Uterus (tissue), 4 donors: Measurements from ENCODE around the gene STK32C. TPM values are rescaled to one million over a fixed set of nuclear protein-coding genes. Genes with fewer than 3 reads are reported as not detected.

ENCODE experiments used
- DNase-seq, 2 donors: peaks; one replicate each; pipeline ENCODE4 v3.0.0-alpha.2; 2019 to 2020
- H3K27ac ChIP-seq, 2 donors: fragments of 200-600 bp; sonication (generic); 1 replicate in 1 of 2; 2 replicates in 1 of 2; pipeline ENCODE4 v1.5.1; 2016 to 2018
- H3K27me3 ChIP-seq, 2 donors: fragments of 200-600 bp; sonication (generic); one replicate each; pipeline ENCODE4 v1.5.1; 2018 to 2019; ENCODE audit warnings: control low read depth in 1 of 2
- H3K36me3 ChIP-seq, 2 donors: fragments of 200-600 bp; sonication (generic); one replicate each; pipeline ENCODE4 v1.5.1; 2019; ENCODE audit warnings: control low read depth in 1 of 2
- H3K4me1 ChIP-seq, 2 donors: fragments of 200-600 bp; sonication (generic); one replicate each; pipeline ENCODE4 v1.5.1; 2018 to 2019; ENCODE audit warnings: control low read depth in 1 of 2
- H3K4me3 ChIP-seq, 2 donors: fragments of 200-600 bp; sonication (generic); 1 replicate in 1 of 2; 2 replicates in 1 of 2; pipeline ENCODE4 v1.5.1; 2018 to 2019; ENCODE audit warnings: mild to moderate bottlenecking in 1 of 2
- H3K9me3 ChIP-seq, 2 donors: fragments of 200-600 bp; sonication (generic); one replicate each; pipeline ENCODE4 v1.5.1; 2019; ENCODE audit warnings: control low read depth in 1 of 2
- CTCF ChIP-seq, 4 experiments: fragments of 200-600 bp in 2 of 4; fragments of 450-650 bp in 2 of 4; sonication (generic) in 2 of 4; IDR thresholded peaks; one replicate each; pipeline ENCODE4 v1.5.1; 2016 to 2019; ENCODE audit warnings: antibody characterized with exemption in 4 of 4, mild to moderate bottlenecking in 2 of 4, moderate library complexity in 1 of 4
- POLR2A ChIP-seq, 2 donors: fragments of 450-650 bp; IDR thresholded peaks; one replicate each; pipeline ENCODE4 v1.6.1; 2016; ENCODE audit warnings: antibody characterized with exemption in 2 of 2, mild to moderate bottlenecking in 1 of 2, moderate library complexity in 1 of 2
- intact Hi-C: fragments of 100-400 bp; cut with DNase I; formaldehyde crosslinking; loops from one replicate; pipeline ENCODE4 v1.15.1; 2023; ENCODE audit warnings: low total_unique reads
- total RNA-seq, 4 donors: library from RNA; depleted of rRNA in 3 of 4; stranded (reverse); fragments of >200 nt in 3 of 4; gene quantifications; one replicate each; pipeline versions ENCODE4 v1.1.0 to v1.2.4, GENCODE V29; 2014 to 2023
- donor health status: DM: yes; HTN: yes; CAD: no.

STK32C gene
- total RNA-seq, 4 donors from 2014 or later, result 0.51 to 17.2 (median 3.2) TPM

DNA sequence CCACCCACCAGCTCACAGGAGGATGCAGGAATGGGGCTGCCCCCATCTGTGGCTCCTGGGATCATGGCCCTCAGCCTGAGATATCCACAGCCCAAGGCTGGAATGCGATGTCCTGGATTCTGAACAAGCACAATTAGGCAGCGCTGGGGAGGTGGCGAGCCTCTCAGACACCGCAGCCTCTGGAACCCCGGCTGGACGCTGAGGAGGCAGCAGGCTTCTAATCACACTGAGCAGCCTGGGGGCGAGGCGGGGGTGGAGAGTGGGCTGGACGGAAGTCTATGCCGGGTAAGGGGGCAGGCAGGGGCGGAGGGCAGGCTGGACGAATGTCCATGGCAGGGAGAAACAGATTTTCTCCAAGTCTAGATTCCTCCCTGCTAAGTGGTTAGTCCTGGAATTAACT is 64.6 kb downstream of the STK32C start:
- Histone ChIP-seq H3K27me3 (no peaks in the 10 kb centered on the region), H3K27ac (no peak overlapping the region), H3K4me3 (no peak overlapping the region), H3K4me1 (no peaks in the 10 kb centered on the region), H3K36me3 (no peaks in the 10 kb centered on the region), H3K9me3 (no peaks in the 10 kb centered on the region)
- no peak for DNase-seq
- TF ChIP-seq POLR2A (IDR thresholded peaks at IDR 0.05) (no peak), CTCF (IDR thresholded peaks at IDR 0.05) (no peak)
- intact Hi-C loops, result no loop called here

DNA sequence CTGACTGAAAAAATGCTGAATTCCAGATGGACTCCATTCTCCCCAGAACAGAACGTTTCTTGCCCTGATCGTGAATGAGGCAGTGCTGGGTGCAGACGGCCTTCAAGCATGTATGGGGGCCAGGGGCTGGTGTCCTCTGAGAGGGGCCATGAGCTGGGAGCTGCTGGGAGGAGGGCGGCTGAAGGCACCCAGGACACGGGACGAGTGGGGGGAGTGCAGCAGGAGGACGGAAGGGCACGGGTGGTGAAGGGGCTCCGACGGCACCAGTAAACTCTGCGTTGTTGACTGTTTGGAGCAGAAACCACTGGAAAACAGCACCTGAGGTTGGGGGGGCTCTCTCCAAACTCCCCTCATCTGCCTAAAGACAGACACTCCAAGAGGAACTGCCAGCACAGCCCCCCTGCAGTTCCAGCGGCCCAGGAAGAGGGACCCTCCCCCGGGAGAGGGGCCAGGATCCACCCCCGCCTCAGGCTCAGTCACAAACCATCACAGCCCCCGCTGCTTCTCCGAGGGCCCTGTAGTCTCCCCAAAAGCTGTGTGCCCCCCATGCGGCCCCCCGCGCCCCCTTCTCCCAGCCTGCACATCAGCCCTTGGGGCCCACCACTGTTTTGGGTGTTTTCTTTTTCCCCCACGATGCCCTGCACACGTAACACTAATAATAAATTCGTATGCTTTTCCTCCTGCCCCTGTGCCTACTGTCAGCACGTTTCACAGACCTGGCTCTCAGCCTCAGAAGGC is 65.5 kb downstream of the STK32C start:
- no peak for DNase-seq
- intact Hi-C loops, result no loop called here
- TF ChIP-seq POLR2A (IDR thresholded peaks at IDR 0.05), result no peak
- TF ChIP-seq CTCF (IDR thresholded peaks at IDR 0.05), result no peak
- no peaks in the 10 kb centered on the region for H3K9me3 ChIP-seq
- H3K27ac ChIP-seq, result no peak overlapping the region
- H3K4me3 ChIP-seq, result no peak overlapping the region
- H3K36me3 ChIP-seq, result no peaks in the 10 kb centered on the region
- H3K4me1 ChIP-seq, result no peaks in the 10 kb centered on the region
- no peaks in the 10 kb centered on the region for H3K27me3 ChIP-seq

GRCh38 chr10:132241496-132241895 is 66.3 kb downstream of the STK32C start:
- no peak for TF ChIP-seq CTCF (IDR thresholded peaks at IDR 0.05)
- no peak for TF ChIP-seq POLR2A (IDR thresholded peaks at IDR 0.05)
- no peak for DNase-seq
- Histone ChIP-seq H3K9me3 (no peaks in the 10 kb centered on the region), H3K4me3 (no peak overlapping the region), H3K27ac (no peak overlapping the region), H3K36me3 (no peaks in the 10 kb centered on the region), H3K4me1 (no peaks in the 10 kb centered on the region), H3K27me3 (no peaks in the 10 kb centered on the region)
- intact Hi-C loops, result no loop called here

- H3K27me3 ChIP-seq, result no peaks in the 10 kb centered on the region
- H3K9me3 ChIP-seq, result no peaks in the 10 kb centered on the region
- no peak for DNase-seq
- no peak overlapping the region for H3K27ac ChIP-seq
- no peak overlapping the region for H3K4me3 ChIP-seq
- intact Hi-C loops, result no loop called here
- TF ChIP-seq POLR2A (IDR thresholded peaks at IDR 0.05) (no peak), CTCF (IDR thresholded peaks at IDR 0.05) (no peak)
- H3K36me3 ChIP-seq, result no peaks in the 10 kb centered on the region
- no peaks in the 10 kb centered on the region for H3K4me1 ChIP-seq
These were observed 66.7 kb downstream of the STK32C start for GRCh38 chr10:132241086-132241485.

GRCh38 chr10:132240581-132240980 is 67.2 kb downstream of the STK32C start:
- intact Hi-C loops, result no loop called here
- Histone ChIP-seq H3K4me1 (no peaks in the 10 kb centered on the region), H3K27me3 (no peaks in the 10 kb centered on the region), H3K9me3 (no peaks in the 10 kb centered on the region), H3K27ac (no peak overlapping the region), H3K4me3 (no peak overlapping the region), H3K36me3 (no peaks in the 10 kb centered on the region)
- no peak for DNase-seq
- TF ChIP-seq CTCF (IDR thresholded peaks at IDR 0.05), result no peak
- TF ChIP-seq POLR2A (IDR thresholded peaks at IDR 0.05), result no peak
